ENCODE results near the gene SLC38A9.

Gene SLC38A9

DNA sequence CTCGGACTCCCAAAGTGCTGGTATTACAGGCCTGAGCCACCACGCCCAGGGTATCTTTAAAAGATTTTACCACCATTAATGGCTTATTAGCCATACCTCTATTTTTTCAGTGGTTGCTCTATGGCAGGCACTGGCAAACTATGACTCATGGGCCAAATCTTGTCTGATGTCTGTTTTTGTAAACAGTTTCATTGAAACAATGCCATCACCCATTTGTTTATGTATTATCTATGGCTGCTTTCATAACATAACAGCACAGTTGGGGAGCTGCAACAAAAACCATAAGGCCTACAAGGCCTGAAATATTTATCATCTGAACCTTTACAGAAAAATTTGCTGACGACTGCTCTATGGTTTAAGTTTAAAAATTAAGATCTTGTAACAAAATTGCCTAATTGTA lies 66.8 kb downstream of the SLC38A9 start:
- DNase-seq: no peak

DNA sequence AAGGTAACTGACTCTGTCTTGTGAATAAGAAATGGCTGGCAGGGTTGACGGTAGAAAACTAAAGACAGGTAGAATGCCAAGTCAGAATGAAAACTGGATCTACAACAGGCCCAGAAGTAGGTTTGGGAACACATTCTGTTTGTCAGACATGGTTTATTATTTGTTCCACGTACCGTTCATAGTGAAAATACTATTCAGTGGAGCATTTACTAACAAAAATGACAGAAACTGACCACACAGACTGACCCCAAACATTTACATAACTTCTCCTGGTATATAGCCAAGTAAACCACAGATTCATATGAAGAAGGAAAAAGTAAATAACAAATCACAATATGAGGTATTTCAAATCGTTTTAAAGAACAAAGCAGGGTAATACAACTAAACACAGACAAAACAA lies 73.7 kb downstream of the SLC38A9 start:
- no peak for DNase-seq

DNA sequence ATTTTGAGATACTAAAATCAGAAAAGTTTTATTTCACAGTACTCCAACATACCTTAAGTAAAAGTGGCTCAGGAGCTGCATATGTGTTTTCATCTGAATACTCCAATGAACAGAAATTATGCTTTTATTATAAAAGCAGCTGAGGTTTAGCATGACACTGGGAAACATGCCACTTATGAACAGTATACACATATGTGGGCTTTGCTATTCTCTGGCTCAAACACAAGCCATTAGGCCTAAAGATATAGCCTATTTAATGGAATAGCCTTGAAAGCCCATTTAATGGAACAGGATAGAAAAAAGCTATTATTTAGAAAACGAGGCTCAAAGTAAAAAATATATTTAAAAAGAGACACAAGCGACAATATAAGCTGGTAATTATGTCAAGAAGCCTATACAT lies 74.1 kb downstream of the SLC38A9 start:
- no peak for DNase-seq

DNA sequence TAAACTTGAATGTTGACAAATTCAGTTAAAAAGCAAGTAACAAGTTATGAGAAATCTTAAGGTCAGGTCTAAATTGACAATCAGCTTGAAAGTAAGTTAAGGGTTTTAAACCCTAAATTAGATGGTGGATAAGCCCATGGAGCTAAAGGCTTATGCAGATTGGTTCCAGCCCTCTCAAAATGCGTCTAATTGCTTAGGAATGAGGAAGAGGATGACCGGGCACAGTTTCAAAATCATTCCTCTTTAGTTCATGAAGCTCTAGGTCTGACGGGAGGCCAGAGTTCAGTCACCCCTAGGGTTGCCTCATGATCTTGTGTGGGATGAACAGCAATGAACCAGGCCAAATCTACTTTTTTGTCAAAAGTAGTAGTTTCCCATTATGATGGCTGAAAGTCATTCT lies 75.4 kb downstream of the SLC38A9 start:
- DNase-seq: no peak

DNA sequence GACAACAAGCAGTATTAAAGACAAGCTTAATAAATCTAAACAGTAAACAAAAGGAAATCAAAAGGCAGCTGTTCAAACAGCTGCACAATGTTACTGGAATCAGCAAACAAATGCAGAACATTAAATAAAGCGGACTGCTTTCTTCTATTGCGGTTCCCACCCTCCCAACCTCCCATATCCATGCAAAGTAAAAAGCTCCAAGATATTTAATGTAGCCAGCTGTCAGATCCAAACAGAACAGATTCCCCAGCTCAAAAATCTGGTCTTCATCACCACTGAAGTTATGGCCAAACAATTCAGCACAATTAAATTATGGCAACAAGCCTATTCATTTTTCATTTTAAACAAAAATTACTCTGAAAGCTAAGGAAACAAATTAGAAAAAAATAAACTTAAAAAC lies 75.9 kb downstream of the SLC38A9 start:
- DNase-seq: no peak

DNA sequence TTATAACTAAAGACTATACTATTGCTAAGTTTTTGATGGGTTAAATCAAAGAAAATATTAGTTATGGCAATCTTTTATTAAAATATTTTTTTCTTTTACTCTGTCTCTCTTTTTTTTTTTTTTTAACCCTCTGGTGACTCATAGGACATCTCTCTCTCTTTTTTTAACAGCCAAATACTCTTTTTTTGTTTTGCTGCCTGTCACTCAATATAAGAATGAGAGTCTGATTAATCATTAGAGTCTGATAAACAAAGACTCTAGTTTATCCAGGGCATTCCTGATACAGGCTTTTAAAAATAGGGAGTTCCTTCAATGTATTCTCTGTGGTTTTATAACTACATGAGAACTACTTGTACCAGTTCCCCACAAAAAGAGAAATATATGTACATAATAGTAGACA lies 77.3 kb downstream of the SLC38A9 start:
- DNase-seq: no peak

DNA sequence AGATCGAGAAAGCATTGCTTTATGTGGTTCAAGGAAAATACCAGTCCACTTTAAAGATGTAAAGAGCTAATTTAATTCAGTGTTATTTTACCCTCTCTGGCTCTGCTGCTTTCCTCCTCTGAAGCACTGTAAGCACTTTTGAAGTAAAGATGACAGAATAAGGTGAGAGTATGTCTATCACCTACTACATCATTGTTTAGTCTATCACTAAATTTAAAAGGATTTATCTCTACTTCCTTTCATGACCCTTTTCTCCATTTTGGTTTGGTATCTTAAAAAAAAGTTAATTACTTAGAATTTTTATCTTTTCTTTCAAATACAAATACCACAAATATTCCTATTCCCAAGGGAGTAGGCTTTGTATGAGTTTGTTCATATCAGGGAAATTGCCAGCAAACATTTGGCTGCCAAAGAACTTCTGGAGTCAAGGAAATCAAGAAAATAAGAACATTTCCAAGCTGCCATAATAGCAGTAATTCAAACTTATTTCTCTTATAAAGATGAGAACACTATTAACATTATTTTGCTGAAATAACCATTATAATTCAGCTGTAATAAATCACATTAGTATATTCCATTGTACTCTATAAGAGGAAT lies 77.8 kb downstream of the SLC38A9 start:
- DNase-seq: no peak

DNA sequence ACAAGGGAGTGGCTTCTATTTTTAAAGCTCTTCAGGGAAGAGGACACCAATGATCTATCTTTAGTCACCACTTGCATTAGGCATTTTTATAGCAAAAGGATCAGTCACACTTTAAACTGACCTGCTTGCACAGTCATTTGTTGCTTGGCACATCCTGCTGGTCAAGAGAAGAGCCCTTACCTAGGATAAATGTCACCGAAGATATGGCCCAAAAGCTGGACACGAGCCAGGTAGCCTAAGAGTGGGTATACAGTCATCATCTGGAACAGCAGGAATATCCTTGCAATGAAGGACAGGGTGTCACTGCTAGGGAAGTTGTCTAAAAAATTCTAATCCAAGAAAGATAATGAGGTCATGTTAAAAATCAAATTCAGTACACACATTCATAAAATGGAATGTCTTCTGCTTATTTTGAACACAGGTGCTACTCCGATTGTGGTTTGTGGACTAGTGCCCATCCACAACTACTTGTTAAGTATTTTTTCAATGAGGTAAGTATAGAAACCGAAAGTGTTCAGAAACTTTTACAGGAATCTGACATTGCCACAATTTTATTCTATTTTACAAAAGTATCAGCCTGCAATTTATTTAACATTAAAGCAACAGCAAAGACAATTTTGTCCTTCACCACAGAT lies 78.4 kb downstream of the SLC38A9 start:
- no peak for DNase-seq

DNA sequence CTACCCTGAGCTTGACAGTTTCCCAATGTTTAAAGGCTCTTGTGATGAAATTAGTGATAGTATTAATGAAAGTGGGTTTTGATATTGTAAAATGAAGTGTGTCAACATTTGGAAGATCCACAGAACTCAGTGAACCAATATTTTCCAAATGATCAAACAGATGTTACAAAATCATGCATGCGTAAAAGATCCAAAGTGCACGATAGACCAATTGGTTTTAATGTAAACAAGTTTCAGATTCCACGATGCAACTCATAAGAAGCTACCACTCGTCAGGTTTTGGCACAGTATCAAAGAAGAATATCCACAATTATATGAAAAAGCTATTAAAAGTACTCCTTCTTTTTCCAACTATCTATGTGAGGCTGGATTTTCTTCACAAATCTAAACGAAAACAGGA lies 82.3 kb downstream of the SLC38A9 start:
- no peak for DNase-seq

DNA sequence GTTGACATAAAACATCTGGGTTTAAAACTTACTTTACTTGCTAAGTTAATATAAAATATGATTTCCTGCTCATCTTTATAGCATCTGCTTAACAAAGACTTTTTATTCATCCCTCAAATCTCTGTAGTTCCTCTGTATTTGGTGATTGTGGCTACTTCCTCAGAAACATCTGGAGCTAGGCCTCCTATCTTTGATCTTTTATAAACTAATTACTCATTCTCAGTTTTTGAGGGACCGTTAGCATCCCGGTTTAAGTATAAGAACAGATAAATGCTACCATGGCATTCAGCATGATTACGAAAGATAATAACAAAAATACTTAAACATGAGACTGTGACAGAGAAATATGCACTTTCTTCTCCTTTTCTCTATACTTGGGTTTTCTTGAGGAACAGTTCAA lies 85.3 kb downstream of the SLC38A9 start:
- no peak for DNase-seq

DNA sequence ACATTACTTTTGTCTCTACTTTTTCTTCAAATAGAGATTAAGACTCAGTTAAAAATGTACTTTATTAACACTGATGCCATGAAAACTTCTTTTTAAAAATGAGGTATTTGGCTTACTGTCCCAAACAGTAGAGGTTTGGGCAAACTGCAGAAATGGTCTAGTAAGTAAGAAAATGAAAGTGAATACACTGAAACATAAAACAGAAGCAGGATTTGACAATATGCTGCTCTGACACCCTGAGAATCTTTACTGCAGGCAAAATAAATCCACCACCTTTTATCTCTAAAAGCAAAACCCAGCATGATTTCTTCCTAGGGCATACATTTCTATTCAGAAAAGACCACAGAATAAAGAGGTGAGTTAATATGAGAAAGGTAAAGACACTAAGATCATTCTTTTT lies 86.2 kb downstream of the SLC38A9 start:
- DNase-seq: no peak

DNA sequence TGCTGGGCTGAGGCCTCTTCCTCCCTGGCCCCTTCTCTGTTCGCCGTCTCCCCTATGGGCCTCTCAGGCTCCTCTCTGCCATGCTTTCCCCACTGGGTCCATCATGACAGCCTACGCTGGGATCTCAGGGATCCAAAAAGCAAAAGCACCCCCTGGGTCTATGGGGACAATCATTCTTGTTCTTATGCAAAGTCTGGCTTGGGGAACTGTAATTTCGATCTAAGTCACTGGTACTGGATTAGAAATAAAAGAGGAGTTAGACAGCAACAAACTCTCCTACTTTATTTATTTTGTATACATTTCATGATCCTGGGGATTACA lies 86.6 kb downstream of the SLC38A9 start:
- no peak for DNase-seq

DNA sequence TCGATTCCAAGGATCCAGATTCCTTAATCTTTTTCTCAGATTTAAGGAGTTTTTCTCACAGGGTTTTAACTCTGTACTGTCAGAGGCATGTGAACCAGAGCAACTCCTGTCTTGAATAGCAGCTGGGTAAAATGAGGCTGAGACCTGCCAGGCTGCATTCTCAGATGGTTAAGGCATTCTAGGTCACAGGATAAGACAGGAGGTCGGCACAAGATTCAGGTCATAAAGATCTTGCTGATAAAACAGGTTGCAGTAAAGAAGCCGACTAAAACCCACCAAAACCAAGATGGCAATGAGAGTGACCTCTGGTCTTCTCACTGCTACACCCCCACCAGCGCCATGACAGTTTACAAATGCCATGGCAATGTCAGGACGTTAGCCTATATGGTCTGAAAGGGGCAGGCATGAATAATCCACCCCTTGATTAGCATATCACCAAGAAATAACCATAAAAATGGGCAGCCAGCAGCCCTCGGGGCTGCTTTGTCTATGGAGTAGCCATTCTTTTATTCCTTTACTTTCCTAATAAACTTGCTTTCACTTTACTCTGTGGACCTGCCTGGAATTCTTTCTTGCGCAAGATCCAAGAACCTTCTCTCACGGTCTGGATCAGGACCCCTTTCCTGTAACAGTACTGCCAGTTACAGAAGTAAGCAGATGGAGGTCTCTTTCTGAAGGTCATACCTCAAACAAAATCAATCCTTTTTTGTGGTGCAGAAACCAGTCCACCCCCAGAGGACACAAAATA lies 87.1 kb downstream of the SLC38A9 start:
- no peak for DNase-seq

DNA sequence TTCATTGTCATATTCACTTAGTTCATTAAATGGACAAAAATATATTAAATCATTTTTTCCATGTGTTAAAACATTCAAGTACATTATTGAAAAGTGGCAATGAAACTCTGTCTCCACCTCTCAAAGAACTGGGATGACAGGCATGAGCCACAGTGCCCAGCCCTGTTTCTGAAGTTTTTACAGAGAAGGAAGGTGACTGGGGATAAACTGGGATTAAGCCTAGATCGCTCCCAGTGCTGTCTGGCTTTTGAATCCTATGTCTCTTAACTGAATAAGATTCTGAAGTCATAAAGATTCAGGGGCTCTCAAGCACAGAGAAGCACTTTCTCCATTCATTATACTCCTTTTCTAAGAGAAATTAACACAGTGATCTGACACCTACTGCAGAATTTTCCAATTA lies 88.3 kb downstream of the SLC38A9 start:
- no peak for DNase-seq

DNA sequence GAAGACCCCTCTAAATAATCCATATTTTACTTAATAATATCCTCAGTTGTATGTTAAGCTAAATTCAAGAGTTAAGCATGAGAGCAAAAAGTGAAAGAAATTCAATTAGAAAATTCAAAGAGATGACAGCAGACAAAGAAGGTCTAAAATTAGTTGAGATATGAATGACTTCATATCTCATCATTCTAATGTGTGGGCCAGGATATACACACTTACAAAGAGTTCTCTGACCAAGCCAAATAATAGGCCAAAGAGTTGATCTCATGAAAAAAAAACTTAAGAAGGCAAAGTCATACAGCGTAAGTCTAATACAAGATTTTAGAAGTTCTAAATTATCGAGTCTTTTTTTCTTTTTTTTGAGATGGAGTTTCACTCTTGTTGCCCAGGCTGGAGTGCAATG lies 89.7 kb downstream of the SLC38A9 start:
- no peak for DNase-seq

DNA sequence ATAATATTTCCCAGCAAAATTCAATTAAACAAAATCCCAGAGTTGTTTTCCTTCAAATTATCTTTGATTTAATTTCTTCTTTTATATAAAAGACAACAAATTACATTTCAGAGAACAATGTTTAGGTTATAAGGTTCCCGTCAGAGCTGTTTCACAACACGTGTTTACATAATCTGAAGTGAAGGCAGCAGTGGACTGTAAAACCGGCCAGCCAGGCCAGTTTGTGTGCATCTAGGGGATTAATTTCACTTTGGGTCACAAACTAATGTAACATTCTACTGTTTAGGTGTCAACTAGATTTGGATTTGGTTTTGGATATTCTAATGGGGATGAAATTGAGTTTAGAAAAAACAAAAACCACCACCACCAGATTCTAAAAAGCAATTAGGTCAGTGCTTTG lies 90.9 kb downstream of the SLC38A9 start:
- DNase-seq: no peak

DNA sequence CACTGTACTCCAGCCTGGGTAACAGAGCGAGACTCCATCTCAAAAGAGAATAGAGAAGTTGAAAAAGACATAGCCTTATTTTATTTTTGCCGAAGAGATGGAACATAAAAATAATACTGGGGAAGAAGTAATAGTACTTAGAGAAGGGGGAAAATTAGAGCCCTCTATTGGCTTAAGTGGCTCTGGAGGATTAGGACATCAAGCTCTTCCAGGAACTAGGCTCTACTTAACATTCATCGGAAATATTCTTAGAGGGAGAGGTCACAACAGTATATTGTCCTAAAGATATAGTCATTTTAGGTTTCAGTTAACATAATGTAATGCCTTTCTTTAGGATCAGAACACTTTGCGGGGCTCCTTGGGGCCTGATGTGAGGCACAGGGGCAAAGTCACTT lies 91.4 kb downstream of the SLC38A9 start:
- DNase-seq: no peak

DNA sequence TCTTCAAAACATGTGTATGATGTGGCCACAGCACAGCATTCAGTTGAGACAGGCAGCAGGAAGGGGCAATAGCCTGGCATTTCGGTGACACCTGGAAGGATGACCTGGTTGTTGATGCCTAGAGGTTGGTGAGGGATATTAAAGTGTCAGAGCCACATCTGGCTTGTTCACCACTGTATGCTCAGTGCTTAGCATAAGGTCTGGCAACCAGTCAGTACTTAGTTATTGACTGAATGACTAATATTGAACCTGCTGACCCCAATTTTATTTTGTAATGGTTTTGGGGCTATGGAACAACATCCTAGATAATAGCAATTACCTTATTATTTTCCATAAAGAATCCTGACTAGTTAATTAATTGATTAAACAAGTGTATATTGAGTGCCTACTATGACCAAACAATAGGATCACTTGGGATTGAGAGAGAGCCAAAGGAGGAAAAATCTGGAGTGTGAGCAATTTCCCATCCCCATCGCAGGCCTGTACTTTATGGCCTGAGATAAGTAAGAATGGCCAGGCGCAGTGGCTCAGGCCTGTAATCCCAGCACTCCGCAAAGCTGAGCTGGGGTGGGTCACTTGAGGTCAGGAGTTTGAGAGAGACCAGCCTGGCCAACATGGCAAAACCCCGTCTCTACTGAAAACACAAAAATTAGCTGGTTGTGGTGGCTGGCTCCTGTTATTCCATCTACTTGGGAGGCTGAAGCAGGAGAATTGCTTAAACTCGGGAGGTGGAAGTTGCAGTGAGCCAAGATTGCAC lies 91.9 kb downstream of the SLC38A9 start:
- DNase-seq: no peak

DNA sequence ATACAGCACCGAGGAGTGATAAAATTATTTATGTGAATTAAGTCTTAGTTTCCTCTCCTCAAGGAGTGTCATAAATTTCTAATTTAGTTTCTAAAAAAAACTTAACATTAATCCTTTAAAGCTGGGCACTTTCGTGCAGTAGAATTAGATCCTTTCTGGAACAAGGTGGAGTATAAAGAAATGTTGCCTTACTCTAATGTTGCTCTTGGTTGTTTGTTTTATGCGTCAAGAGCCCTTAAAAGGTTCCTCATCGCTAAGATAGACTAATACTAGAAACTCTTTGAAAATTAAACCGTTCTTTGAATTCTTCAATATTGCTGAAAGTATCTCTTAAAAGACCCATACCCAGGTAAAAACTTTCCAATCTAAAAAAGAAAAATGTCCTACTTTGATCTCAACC lies 93.8 kb downstream of the SLC38A9 start:
- no peak for DNase-seq

DNA sequence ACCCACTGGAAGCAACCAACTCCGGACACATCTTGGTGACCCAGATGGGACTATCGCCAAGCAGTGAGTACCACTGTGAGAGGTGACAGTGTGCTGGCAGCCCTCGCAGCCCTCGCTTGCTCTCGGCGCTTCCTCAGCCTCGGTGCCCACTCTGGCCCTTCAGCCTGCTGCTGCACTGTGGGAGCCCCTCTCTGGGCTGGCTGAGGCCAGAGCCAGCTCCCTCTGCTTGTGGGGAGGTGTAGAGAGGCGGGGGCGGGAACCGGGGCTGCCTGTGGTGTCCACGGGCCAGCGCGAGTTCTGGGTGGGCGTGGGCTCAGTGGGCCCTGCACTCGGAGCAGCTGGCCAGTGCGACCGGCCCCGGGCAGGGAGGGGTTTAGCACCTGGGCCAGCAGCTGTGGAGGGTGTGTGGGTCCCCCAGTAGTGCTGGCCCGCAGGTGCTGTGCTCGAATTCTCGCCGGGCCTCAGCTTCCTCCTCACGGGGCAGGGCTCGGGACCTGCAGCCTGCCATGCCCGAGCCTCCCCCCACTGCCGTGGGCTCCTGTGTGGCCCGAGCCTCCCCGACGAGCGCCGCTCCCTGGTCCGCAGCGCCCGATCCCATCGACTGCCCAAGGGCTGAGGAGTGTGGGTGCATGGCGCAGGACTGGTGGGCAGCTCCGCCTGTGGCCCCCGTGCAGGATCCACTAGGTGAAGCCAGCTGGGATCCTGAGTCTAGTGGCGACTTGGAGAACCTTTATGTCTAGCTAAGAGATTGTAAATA lies 98.8 kb downstream of the SLC38A9 start:
- no peak for DNase-seq

DNA sequence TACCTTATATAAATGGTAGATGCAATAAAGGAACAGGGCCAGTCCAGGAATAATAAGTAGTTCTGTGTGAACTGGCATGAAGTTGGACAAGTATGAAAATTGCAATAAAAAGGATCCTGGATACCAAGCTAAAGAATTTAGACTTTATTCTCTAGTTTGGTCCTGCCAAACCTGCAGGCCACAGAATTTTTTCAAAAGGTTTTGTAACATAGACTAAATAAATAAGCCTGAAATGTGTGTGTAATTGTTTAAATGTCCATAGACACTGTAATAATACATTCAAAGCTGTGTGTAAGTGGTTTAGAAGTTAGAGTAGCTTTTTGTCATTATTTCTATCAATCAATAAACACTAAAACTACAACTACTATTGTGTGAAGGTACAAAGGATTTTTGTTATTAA lies 101.6 kb downstream of the SLC38A9 start:
- DNase-seq: no peak

DNA sequence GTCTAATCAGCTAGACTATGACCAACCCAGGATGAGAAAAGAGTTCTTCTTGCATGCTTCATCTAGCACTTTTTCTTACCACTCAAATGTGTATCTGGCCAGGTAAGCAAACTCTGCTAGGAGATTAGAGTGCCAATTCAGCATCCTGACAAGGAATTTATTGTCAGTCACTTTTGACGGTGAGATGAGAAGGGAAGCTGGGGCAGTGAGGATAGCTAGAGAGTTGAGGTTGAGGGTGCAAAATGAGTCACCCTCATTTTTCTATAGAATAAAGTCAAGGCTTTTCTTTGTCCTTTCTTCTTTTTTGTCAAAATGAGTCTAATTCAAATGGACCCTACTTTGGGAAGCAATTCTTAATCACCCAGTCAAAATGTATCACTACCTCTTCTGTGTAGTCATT lies 102.7 kb downstream of the SLC38A9 start:
- no peak for DNase-seq

All from CD4-positive, alpha-beta T cell treated with Interleukin-1 beta for 1 hour (primary cell).